GM18520 (cell line): Measurements from ENCODE around the gene GSE1.
A peak's percentile ranks its signal among the peaks of the same experiment; 100 is the strongest.

Experiments used
- ATAC-seq: cut with Tn5 transposase; IDR thresholded peaks from one replicate; pipeline ENCODE4 v1.9.1; 2021; ENCODE audit not compliant: unreplicated experiment

Gene GSE1

GRCh38 chr16:85605051-85605911 is 7.8 kb upstream of the GSE1 start:
- no peak for ATAC-seq

- ATAC-seq: no peak
Measured at GRCh38 chr16:85605912-85606841, 6.9 kb upstream of the GSE1 start.

- no peak for ATAC-seq
Measured at GRCh38 chr16:85606904-85607303, 6.2 kb upstream of the GSE1 start.

- no peak for ATAC-seq
Measured at GRCh38 chr16:85607321-85607765, 5.8 kb upstream of the GSE1 start.

- no peak for ATAC-seq
Measured at GRCh38 chr16:85607796-85608514, 5.2 kb upstream of the GSE1 start.

GRCh38 chr16:85608515-85608885 is 4.6 kb upstream of the GSE1 start:
- no peak for ATAC-seq

GRCh38 chr16:85608887-85609286 is 4.2 kb upstream of the GSE1 start:
- ATAC-seq: no peak

GRCh38 chr16:85609539-85609938 is 3.6 kb upstream of the GSE1 start:
- ATAC-seq: no peak

GRCh38 chr16:85610059-85610445 is 3.1 kb upstream of the GSE1 start:
- ATAC-seq: no peak

- peak; percentile 44 for ATAC-seq
Measured at GRCh38 chr16:85610446-85611193, 2.5 kb upstream of the GSE1 start.

GRCh38 chr16:85611194-85611443 is 2.0 kb upstream of the GSE1 start:
- ATAC-seq: no peak

- ATAC-seq: no peak
Measured at GRCh38 chr16:85611444-85612190, 1.5 kb upstream of the GSE1 start.

- no peak for ATAC-seq
Measured at GRCh38 chr16:85612191-85612800, 826 bp upstream of the GSE1 start.

- ATAC-seq: no peak
Measured at GRCh38 chr16:85613604-85614337, 649 bp downstream of the GSE1 start.

- no peak for ATAC-seq
Measured at GRCh38 chr16:85614338-85615013, 1.4 kb downstream of the GSE1 start.

GRCh38 chr16:85615014-85615851 is 2.1 kb downstream of the GSE1 start:
- no peak for ATAC-seq

GRCh38 chr16:85615852-85616606 is 2.9 kb downstream of the GSE1 start:
- ATAC-seq: no peak
